Liver (tissue), 9 donors: ENCODE results near the gene CLEC4C. TPM values are rescaled to one million over a fixed set of nuclear protein-coding genes. Genes with fewer than 3 reads are reported as not detected.

ENCODE experiments used
- DNase-seq: peaks from one replicate; pipeline ENCODE4 v3.0.0-alpha.2; 2017; ENCODE audit warnings: low spot score
- H3K27ac ChIP-seq, 2 donors: one replicate each; pipeline ENCODE4 v1.7.0; 2013; ENCODE audit warnings: inconsistent platforms in 2 of 2, low read length in 2 of 2, control low read depth in 1 of 2, low read depth in 1 of 2, mild to moderate bottlenecking in 1 of 2
- H3K27me3 ChIP-seq, 4 donors: one replicate each; pipeline versions ENCODE4 v1.6.1 to v1.7.0; 2013; ENCODE audit warnings: low read length in 3 of 4, inconsistent platforms in 1 of 4, mild to moderate bottlenecking in 1 of 4, moderate library complexity in 1 of 4; ENCODE audit not compliant: control insufficient read depth in 4 of 4, insufficient read depth in 4 of 4
- H3K36me3 ChIP-seq, 4 donors: one replicate each; pipeline versions ENCODE4 v1.6.1 to v1.7.0; 2013; ENCODE audit warnings: low read length in 3 of 4, mild to moderate bottlenecking in 3 of 4, low read depth in 1 of 4, moderate library complexity in 1 of 4; ENCODE audit not compliant: control insufficient read depth in 4 of 4, insufficient read depth in 3 of 4
- H3K4me1 ChIP-seq, 4 donors: one replicate each; pipeline versions ENCODE4 v1.6.1 to v1.7.0; 2013; ENCODE audit warnings: low read length in 3 of 4, mild to moderate bottlenecking in 3 of 4, moderate library complexity in 1 of 4; ENCODE audit not compliant: control insufficient read depth in 4 of 4, insufficient read depth in 4 of 4
- H3K4me3 ChIP-seq, 3 donors: one replicate each; pipeline versions ENCODE4 v1.6.1 to v1.7.0; 2013; ENCODE audit warnings: low read length in 3 of 3, control low read depth in 1 of 3, low read depth in 1 of 3, mild to moderate bottlenecking in 1 of 3
- H3K9ac ChIP-seq, 2 donors: one replicate each; pipeline ENCODE4 v1.7.0; 2013; ENCODE audit warnings: low read length in 2 of 2, mild to moderate bottlenecking in 2 of 2, moderate library complexity in 2 of 2, control low read depth in 1 of 2, low read depth in 1 of 2
- H3K9me3 ChIP-seq, 4 donors: one replicate each; pipeline versions ENCODE4 v1.6.1 to v1.7.0; 2013; ENCODE audit warnings: low read length in 3 of 4; ENCODE audit not compliant: control insufficient read depth in 4 of 4
- FOXA1 ChIP-seq: IDR thresholded peaks from 2 replicates; pipeline ENCODE4 v1.6.1; 2016; ENCODE audit warnings: antibody characterized with exemption
- HNF4A ChIP-seq, 2 donors: conservative IDR thresholded peaks; 2 replicates each; pipeline ENCODE4 v1.6.1; 2016; ENCODE audit warnings: antibody characterized with exemption in 2 of 2, mild to moderate bottlenecking in 2 of 2
- HNF4G ChIP-seq: IDR thresholded peaks from 2 replicates; pipeline ENCODE4 v1.6.1; 2016; ENCODE audit warnings: antibody characterized with exemption
- JUND ChIP-seq, 2 donors: IDR thresholded peaks; 2 replicates each; pipeline ENCODE4 v1.6.1; 2016; ENCODE audit warnings: antibody characterized with exemption in 2 of 2
- NR2F2 ChIP-seq: IDR thresholded peaks from 2 replicates; pipeline ENCODE4 v1.6.1; 2016; ENCODE audit warnings: antibody characterized with exemption
- RAD21 ChIP-seq, 2 donors: IDR thresholded peaks; 2 replicates each; pipeline ENCODE4 v1.6.1; 2016; ENCODE audit warnings: antibody characterized with exemption in 2 of 2, mild to moderate bottlenecking in 2 of 2
- RXRA ChIP-seq, 2 donors: IDR thresholded peaks; 2 replicates each; pipeline ENCODE4 v1.6.1; 2017 to 2018; ENCODE audit warnings: antibody characterized with exemption in 2 of 2, mild to moderate bottlenecking in 1 of 2
- SP1 ChIP-seq: IDR thresholded peaks from 2 replicates; pipeline ENCODE4 v1.6.1; 2018; ENCODE audit warnings: antibody characterized with exemption, mild to moderate bottlenecking
- YY1 ChIP-seq: IDR thresholded peaks from 2 replicates; pipeline ENCODE4 v1.6.1; 2016; ENCODE audit warnings: antibody characterized with exemption, mild to moderate bottlenecking
- ZBTB33 ChIP-seq: IDR thresholded peaks from 2 replicates; pipeline ENCODE4 v1.6.1; 2016; ENCODE audit warnings: antibody characterized with exemption
- WGBS: extraction: QIAGEN DNeasy Blood & Tissue Kit; methylation state at CpG from one replicate; pipeline ENCODE4 v1.1.7; 2013; 5-methylcytosine and 5-hydroxymethylcytosine counted together
- polyA plus RNA-seq, 2 donors: library from polyadenylated mRNA; stranded (reverse) in 1 of 2; unstranded in 1 of 2; fragments of 200-250 nt in 1 of 2; fragments of >200 nt in 1 of 2; fragmentation: Nextera tagmentation in 1 of 2; extraction: Ambion mirVana in 1 of 2; gene quantifications; one replicate each; pipeline versions ENCODE4 v1.2.1 to v1.2.3, GENCODE V29; 2013 to 2015
- total RNA-seq, 2 donors: library from RNA; depleted of rRNA; stranded (reverse); fragments of >200 nt; gene quantifications; one replicate each; pipeline ENCODE4 v1.2.3, GENCODE V29; 2014
- TF ChIP-seq, protein P1 (sequence below): IDR thresholded peaks from 2 replicates; pipeline ENCODE4 v1.6.1; 2016; ENCODE audit warnings: antibody characterized with exemption
- TF ChIP-seq, protein P2 (sequence below): IDR thresholded peaks from 2 replicates; pipeline ENCODE4 v1.6.1; 2016; ENCODE audit warnings: antibody characterized with exemption, mild to moderate bottlenecking
- TF ChIP-seq, protein P3 (sequence below): IDR thresholded peaks from 2 replicates; pipeline ENCODE4 v1.6.1; 2016; ENCODE audit warnings: antibody characterized with exemption
- TF ChIP-seq, protein P4 (sequence below): fragments of 150-350 bp; IDR thresholded peaks from 2 replicates; pipeline ENCODE4 v1.5.1; 2017; ENCODE audit warnings: improper control_type of control experiment, low read depth, low read length; ENCODE audit not compliant: missing input control
- donor health status: healthy.
- donor health status: healthy.
- donor health status: healthy.
- donor health status: healthy.
- donor health status: healthy.

CLEC4C gene
- total and polyA plus RNA-seq, 4 donors = 0.33 TPM; not detected in 3

- H3K27ac ChIP-seq = no peak overlapping the region
- 83% methylated on average over 29 of the region's 29 CpGs for WGBS
- no peak overlapping the region for H3K4me3 ChIP-seq
- no peak overlapping the region for H3K9ac ChIP-seq
- no peaks in the 10 kb centered on the region for H3K9me3 ChIP-seq
- no peak for DNase-seq
- no peak for TF ChIP-seq NR2F2
- TF ChIP-seq FOXA1 = no peak
- TF ChIP-seq RAD21 (IDR thresholded peaks at IDR 0.05) = no peak
- no peak for TF ChIP-seq ZBTB33
- TF ChIP-seq, protein P1, sequence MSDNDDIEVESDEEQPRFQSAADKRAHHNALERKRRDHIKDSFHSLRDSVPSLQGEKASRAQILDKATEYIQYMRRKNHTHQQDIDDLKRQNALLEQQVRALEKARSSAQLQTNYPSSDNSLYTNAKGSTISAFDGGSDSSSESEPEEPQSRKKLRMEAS = no peak
- no peak for TF ChIP-seq YY1
- no peak for TF ChIP-seq RXRA (IDR thresholded peaks at IDR 0.05)
- no peak for TF ChIP-seq HNF4G
- TF ChIP-seq SP1 = no peak
- no peak for TF ChIP-seq JUND (IDR thresholded peaks at IDR 0.05)
- TF ChIP-seq, protein P2, sequence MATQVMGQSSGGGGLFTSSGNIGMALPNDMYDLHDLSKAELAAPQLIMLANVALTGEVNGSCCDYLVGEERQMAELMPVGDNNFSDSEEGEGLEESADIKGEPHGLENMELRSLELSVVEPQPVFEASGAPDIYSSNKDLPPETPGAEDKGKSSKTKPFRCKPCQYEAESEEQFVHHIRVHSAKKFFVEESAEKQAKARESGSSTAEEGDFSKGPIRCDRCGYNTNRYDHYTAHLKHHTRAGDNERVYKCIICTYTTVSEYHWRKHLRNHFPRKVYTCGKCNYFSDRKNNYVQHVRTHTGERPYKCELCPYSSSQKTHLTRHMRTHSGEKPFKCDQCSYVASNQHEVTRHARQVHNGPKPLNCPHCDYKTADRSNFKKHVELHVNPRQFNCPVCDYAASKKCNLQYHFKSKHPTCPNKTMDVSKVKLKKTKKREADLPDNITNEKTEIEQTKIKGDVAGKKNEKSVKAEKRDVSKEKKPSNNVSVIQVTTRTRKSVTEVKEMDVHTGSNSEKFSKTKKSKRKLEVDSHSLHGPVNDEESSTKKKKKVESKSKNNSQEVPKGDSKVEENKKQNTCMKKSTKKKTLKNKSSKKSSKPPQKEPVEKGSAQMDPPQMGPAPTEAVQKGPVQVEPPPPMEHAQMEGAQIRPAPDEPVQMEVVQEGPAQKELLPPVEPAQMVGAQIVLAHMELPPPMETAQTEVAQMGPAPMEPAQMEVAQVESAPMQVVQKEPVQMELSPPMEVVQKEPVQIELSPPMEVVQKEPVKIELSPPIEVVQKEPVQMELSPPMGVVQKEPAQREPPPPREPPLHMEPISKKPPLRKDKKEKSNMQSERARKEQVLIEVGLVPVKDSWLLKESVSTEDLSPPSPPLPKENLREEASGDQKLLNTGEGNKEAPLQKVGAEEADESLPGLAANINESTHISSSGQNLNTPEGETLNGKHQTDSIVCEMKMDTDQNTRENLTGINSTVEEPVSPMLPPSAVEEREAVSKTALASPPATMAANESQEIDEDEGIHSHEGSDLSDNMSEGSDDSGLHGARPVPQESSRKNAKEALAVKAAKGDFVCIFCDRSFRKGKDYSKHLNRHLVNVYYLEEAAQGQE = no peak
- TF ChIP-seq, protein P3, sequence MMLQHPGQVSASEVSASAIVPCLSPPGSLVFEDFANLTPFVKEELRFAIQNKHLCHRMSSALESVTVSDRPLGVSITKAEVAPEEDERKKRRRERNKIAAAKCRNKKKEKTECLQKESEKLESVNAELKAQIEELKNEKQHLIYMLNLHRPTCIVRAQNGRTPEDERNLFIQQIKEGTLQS = no peak
- H3K27me3 ChIP-seq = no peaks in the 10 kb centered on the region
- H3K4me1 ChIP-seq = no peaks in the 10 kb centered on the region
- H3K36me3 ChIP-seq = no peaks in the 10 kb centered on the region
Observed at GRCh38 chr12:7705846-7706245, 41.3 kb downstream of the CLEC4C start.

DNA sequence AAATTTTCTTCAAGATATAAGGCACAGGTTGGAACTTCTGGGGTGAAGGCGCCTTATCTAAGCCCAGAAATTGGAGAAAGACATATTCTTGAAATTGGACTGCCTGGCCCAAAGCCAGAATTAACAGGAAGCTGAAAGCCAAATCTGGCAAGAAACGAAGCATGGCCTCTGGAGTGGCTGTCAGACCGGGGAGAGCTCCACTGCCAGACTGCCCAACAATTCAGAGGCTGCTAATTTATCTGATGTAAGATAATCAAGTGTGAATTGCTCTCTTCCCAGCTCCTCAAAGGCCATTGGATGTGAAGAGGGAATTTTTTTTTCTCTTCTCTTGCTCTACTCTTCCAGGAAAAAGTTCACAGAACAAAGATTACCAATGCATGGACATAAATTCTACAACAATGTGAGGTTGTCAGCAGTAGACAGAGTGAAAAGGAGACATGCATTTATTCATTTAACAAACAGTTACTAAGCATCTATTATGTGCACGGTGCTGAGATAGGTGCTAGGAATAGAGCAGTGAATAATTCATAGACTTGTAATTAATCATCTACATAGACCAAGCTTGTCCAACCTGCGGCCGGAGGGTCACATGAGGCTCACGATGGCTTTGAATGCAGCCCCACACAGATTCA, 51.5 kb downstream of the CLEC4C start, which contains the start of gene GDF3:
TSS of gene GDF3 (minus strand) at position 210 of the 632 bp plus-strand sequence. CDS start at position 163, 47 bp downstream.
- DNase-seq = no peak
- H3K4me3 ChIP-seq = no peak within 1 kb of the TSS
- H3K27me3 ChIP-seq = no peaks in the 10 kb centered on the region
- H3K36me3 ChIP-seq = no peaks in the 10 kb centered on the region
- H3K9ac ChIP-seq = no peak within 1 kb of the TSS
- no peak for TF ChIP-seq HNF4A (conservative IDR thresholded peaks at IDR 0.05)
- TF ChIP-seq YY1 = no peak
- TF ChIP-seq, protein P1 = no peak
- TF ChIP-seq, protein P2 = no peak
- TF ChIP-seq RAD21 (IDR thresholded peaks at IDR 0.05) = no peak
- no peak for TF ChIP-seq SP1
- TF ChIP-seq, protein P4, sequence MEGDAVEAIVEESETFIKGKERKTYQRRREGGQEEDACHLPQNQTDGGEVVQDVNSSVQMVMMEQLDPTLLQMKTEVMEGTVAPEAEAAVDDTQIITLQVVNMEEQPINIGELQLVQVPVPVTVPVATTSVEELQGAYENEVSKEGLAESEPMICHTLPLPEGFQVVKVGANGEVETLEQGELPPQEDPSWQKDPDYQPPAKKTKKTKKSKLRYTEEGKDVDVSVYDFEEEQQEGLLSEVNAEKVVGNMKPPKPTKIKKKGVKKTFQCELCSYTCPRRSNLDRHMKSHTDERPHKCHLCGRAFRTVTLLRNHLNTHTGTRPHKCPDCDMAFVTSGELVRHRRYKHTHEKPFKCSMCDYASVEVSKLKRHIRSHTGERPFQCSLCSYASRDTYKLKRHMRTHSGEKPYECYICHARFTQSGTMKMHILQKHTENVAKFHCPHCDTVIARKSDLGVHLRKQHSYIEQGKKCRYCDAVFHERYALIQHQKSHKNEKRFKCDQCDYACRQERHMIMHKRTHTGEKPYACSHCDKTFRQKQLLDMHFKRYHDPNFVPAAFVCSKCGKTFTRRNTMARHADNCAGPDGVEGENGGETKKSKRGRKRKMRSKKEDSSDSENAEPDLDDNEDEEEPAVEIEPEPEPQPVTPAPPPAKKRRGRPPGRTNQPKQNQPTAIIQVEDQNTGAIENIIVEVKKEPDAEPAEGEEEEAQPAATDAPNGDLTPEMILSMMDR = no peak
- TF ChIP-seq NR2F2 = no peak
- no peak for TF ChIP-seq FOXA1
- H3K27ac ChIP-seq = no peak within 1 kb of the TSS
- no peaks in the 10 kb centered on the region for H3K9me3 ChIP-seq
- H3K4me1 ChIP-seq = no peaks in the 10 kb centered on the region
- 48% methylated on average over 7 of the region's 7 CpGs for WGBS
